HFFc6 (cell line): ENCODE results near the gene LETMD1. TPM values are rescaled to one million over a fixed set of nuclear protein-coding genes. Genes with fewer than 3 reads are reported as not detected.

ENCODE experiments used
- DNase-seq: peaks from one replicate; pipeline ENCODE4 v3.0.0-alpha.2; 2018
- H3K27ac Mint-ChIP-seq: 2 replicates; pipeline ENCODE4 v1.8.0; 2020; ENCODE audit warnings: mild to moderate bottlenecking, mixed read lengths
- H3K27me3 Mint-ChIP-seq: 2 replicates; pipeline ENCODE4 v1.8.0; 2021; ENCODE audit warnings: mild to moderate bottlenecking, moderate library complexity, mixed read lengths; ENCODE audit not compliant: insufficient read depth
- H3K36me3 Mint-ChIP-seq: 2 replicates; pipeline ENCODE4 v1.8.0; 2021; ENCODE audit warnings: low read depth, mixed read lengths
- H3K4me1 Mint-ChIP-seq: 2 replicates; pipeline ENCODE4 v1.8.0; 2020; ENCODE audit warnings: low read depth, mixed read lengths
- H3K4me3 Mint-ChIP-seq: 2 replicates; pipeline ENCODE4 v1.8.0; 2020; ENCODE audit warnings: mild to moderate bottlenecking, moderate library complexity, mixed read lengths
- H3K9me3 Mint-ChIP-seq: 2 replicates; pipeline ENCODE4 v1.8.0; 2020; ENCODE audit warnings: mild to moderate bottlenecking, mixed read lengths
- CTCF ChIP-seq: fragments of 200-600 bp; sonication (generic); IDR thresholded peaks from 2 replicates; pipeline ENCODE4 v1.5.0; 2021; ENCODE audit warnings: antibody characterized with exemption, mild to moderate bottlenecking
- total RNA-seq, 6 experiments: library from RNA; stranded (reverse); fragmentation: NEBNext Ultra II Directional; extraction: Animal tissue kit (Norgen Biotek cat#: 25700); gene quantifications; 2 replicates in 1 of 6; 3 replicates in 5 of 6; pipeline ENCODE4 v1.2.3, GENCODE V29; 2021

LETMD1 gene
- total RNA-seq, 6 experiments from 2014 or later: 19.6 to 27.6 (median 25.2) TPM

- Mint-ChIP-seq H3K9me3 (no peaks in the 10 kb centered on the region), H3K27ac (no peak overlapping the region), H3K4me3 (no peak overlapping the region), H3K36me3 (peaks cover 21% of the 10 kb centered on the region), H3K4me1 (no peaks in the 10 kb centered on the region; the same call in 1 of the 2 replicates), H3K27me3 (0 out of 2 replicates have a peak, but pooled peaks cover 2% of the 10 kb centered on the region)
- TF ChIP-seq CTCF: no peak
- DNase-seq: no peak
Measured at GRCh38 chr12:51067229-51067628, 19.1 kb downstream of the LETMD1 start.

GRCh38 chr12:51067771-51068170, 19.6 kb downstream of the LETMD1 start:
- Mint-ChIP-seq H3K4me1 (no peaks in the 10 kb centered on the region), H3K36me3 (peaks cover 17% of the 10 kb centered on the region), H3K27me3 (0 out of 2 replicates have a peak, but pooled peaks cover 2% of the 10 kb centered on the region), H3K27ac (no peak overlapping the region), H3K4me3 (no peak overlapping the region), H3K9me3 (no peaks in the 10 kb centered on the region)
- TF ChIP-seq CTCF: no peak
- no peak for DNase-seq

- no peaks in the 10 kb centered on the region for H3K4me1 Mint-ChIP-seq
- H3K27ac Mint-ChIP-seq: no peak overlapping the region
- 0 out of 2 replicates have a peak, but pooled peaks cover 2% of the 10 kb centered on the region for H3K27me3 Mint-ChIP-seq
- no peak overlapping the region for H3K4me3 Mint-ChIP-seq
- no peak for TF ChIP-seq CTCF
- no peaks in the 10 kb centered on the region for H3K9me3 Mint-ChIP-seq
- DNase-seq: no peak
- peaks cover 23% of the 10 kb centered on the region for H3K36me3 Mint-ChIP-seq
Measured at GRCh38 chr12:51070004-51070403, 21.9 kb downstream of the LETMD1 start.

- no peaks in the 10 kb centered on the region for H3K4me1 Mint-ChIP-seq
- no peak for DNase-seq
- no peak overlapping the region for H3K27ac Mint-ChIP-seq
- H3K4me3 Mint-ChIP-seq: no peak overlapping the region
- H3K36me3 Mint-ChIP-seq: peaks cover 24% of the 10 kb centered on the region
- no peak for TF ChIP-seq CTCF
- H3K9me3 Mint-ChIP-seq: no peaks in the 10 kb centered on the region
- 0 out of 2 replicates have a peak, but pooled peaks cover 2% of the 10 kb centered on the region for H3K27me3 Mint-ChIP-seq
Measured at GRCh38 chr12:51071663-51072062, 23.5 kb downstream of the LETMD1 start.

GRCh38 chr12:51075390-51075789, 27.3 kb downstream of the LETMD1 start:
- Mint-ChIP-seq H3K36me3 (peaks cover 21% of the 10 kb centered on the region; the same call in 1 of the 2 replicates), H3K27ac (no peak overlapping the region)

More at GRCh38 chr12:51075390-51075789, 27.3 kb downstream of the LETMD1 start:
- Mint-ChIP-seq H3K9me3 (no peaks in the 10 kb centered on the region), H3K27me3 (0 out of 2 replicates have a peak, but pooled peaks cover 2% of the 10 kb centered on the region), H3K4me3 (no peak overlapping the region), H3K4me1 (peaks cover 17% of the 10 kb centered on the region)
- DNase-seq: no peak
- TF ChIP-seq CTCF: no peak
